T-helper 1 cell (primary cell): ENCODE results near the gene TAGLN.

Source experiments
- DNase-seq, 5 donors: peaks; one replicate each; pipeline ENCODE4 v3.0.0-alpha.2; 2012 to 2020

TAGLN gene

GRCh38 chr11:117231842-117232091, 32.6 kb downstream of the TAGLN start, which contains the start of gene PCSK7:
Gene PCSK7 (minus strand): TSS chr11:117232073. CDS start chr11:117229844, 2,229 bp downstream.
- DNase-seq: peak in 1 of 5 donors; percentile 59

- DNase-seq: peak; percentile 58 to 77 (median 65)
These were observed 33.1 kb downstream of the TAGLN start, which contains the start of gene RNF214 for GRCh38 chr11:117232092-117232878. Gene RNF214 (plus strand): TSS chr11:117232671. CDS start chr11:117234273, 1,602 bp downstream.

- DNase-seq: no peak
These were observed 33.8 kb downstream of the TAGLN start for GRCh38 chr11:117232911-117233409.

- no peak for DNase-seq
These were observed 39.1 kb downstream of the TAGLN start for GRCh38 chr11:117238221-117238620.

GRCh38 chr11:117239295-117239694, 40.1 kb downstream of the TAGLN start:
- no peak for DNase-seq

- DNase-seq: no peak
These were observed 49.2 kb downstream of the TAGLN start for GRCh38 chr11:117248341-117248740.

- DNase-seq: no peak
These were observed 50.4 kb downstream of the TAGLN start for GRCh38 chr11:117249571-117249970.

- no peak for DNase-seq
These were observed 52.3 kb downstream of the TAGLN start for GRCh38 chr11:117251506-117251905.

- no peak for DNase-seq
These were observed 56.8 kb downstream of the TAGLN start for GRCh38 chr11:117255966-117256365.

- no peak for DNase-seq
These were observed 57.4 kb downstream of the TAGLN start for GRCh38 chr11:117256573-117256972.
